Adrenal gland (tissue), 12 donors: ENCODE data around the gene LAG3. TPM values are rescaled to one million over a fixed set of nuclear protein-coding genes. Genes with fewer than 3 reads are reported as not detected.

Source experiments
- DNase-seq, 7 donors: peaks; one replicate each; pipeline ENCODE4 v3.0.0-alpha.2; 2019 to 2020
- H3K27ac ChIP-seq, 5 donors: fragments of 200-600 bp; sonication (generic) in 4 of 5; 1 replicate in 3 of 5; 2 replicates in 2 of 5; pipeline versions ENCODE4 v1.5.1 to v1.8.0; 2016 to 2020; ENCODE audit warnings: mild to moderate bottlenecking in 1 of 5
- H3K27me3 ChIP-seq: fragments of 200-600 bp; 2 replicates; pipeline ENCODE4 v1.8.0; 2021
- H3K36me3 ChIP-seq, 2 donors: fragments of 200-600 bp; replicated peaks in 1 of 2; 1 replicate in 1 of 2; 2 replicates in 1 of 2; pipeline versions ENCODE4 v1.5.1 to v1.8.0; 2018 to 2022
- H3K4me1 ChIP-seq, 2 donors: fragments of 200-600 bp; replicated peaks in 1 of 2; 1 replicate in 1 of 2; 2 replicates in 1 of 2; pipeline versions ENCODE4 v1.5.1 to v1.8.0; 2018 to 2021
- H3K4me3 ChIP-seq, 4 donors: fragments of 200-600 bp; sonication (generic) in 3 of 4; one replicate each; pipeline ENCODE4 v1.5.1; 2016 to 2018
- H3K9me3 ChIP-seq, 3 donors: fragments of 200-600 bp; sonication (generic) in 1 of 3; replicated peaks in 1 of 3; 1 replicate in 2 of 3; 2 replicates in 1 of 3; pipeline versions ENCODE4 v1.5.1 to v1.8.0; 2016 to 2021
- CTCF ChIP-seq, 6 experiments: fragments of 450-650 bp in 4 of 6; fragments of 200-600 bp in 2 of 6; sonication (generic) in 1 of 6; IDR thresholded peaks; 1 replicate in 5 of 6; 2 replicates in 1 of 6; pipeline versions ENCODE4 v1.5.1 to v1.8.0; 2016 to 2021; ENCODE audit warnings: antibody characterized with exemption in 6 of 6, mild to moderate bottlenecking in 2 of 6, moderate library complexity in 1 of 6
- POLR2A ChIP-seq, 2 donors: fragments of 450-650 bp; IDR thresholded peaks; one replicate each; pipeline ENCODE4 v1.6.1; 2017; ENCODE audit warnings: antibody characterized with exemption in 2 of 2, mild to moderate bottlenecking in 2 of 2, moderate library complexity in 1 of 2
- WGBS, 4 donors: extraction: QIAGEN DNeasy Blood & Tissue Kit in 2 of 4; methylation state at CpG; one replicate each; pipeline versions ENCODE4 v1.1.5 to v1.1.7; 2013 to 2017; 5-methylcytosine and 5-hydroxymethylcytosine counted together
- intact Hi-C, 2 donors: fragments of 100-400 bp; cut with DNase I; formaldehyde crosslinking; loops; one replicate each; pipeline versions ENCODE4 v1.14.1 to v1.15.0; 2022 to 2023
- polyA plus RNA-seq, 3 donors: library from polyadenylated mRNA; stranded (reverse); fragments of 200-250 nt in 2 of 3; fragments of 350-450 nt in 1 of 3; fragmentation: Illumina TruSeq in 1 of 3; extraction: RNeasy Lipid Tissue Mini Kit (QIAGEN cat#74804) in 1 of 3; gene quantifications; one replicate each; pipeline ENCODE4 v1.2.3, GENCODE V29; 2013 to 2014
- total RNA-seq, 9 donors: library from RNA; depleted of rRNA in 4 of 9; stranded (reverse); fragments of >200 nt in 4 of 9; fragments of 120-200 nt in 1 of 9; fragmentation: NEBNext Ultra II Directional in 1 of 9; extraction: Animal tissue kit (Norgen Biotek cat#: 25700) in 1 of 9; gene quantifications; one replicate each; pipeline versions ENCODE4 v1.1.0 to v1.2.4, GENCODE V29; 2013 to 2023
- donor health status: healthy with polysubstance abuse.
- donor health status: Bipolar disorder and iron deficiency.
- donor health status: DM: yes; HTN: yes; CAD: no.
- donor health status: DM: no; HTN: no; CAD: no.
- donor health status: DM: no; HTN: no; CAD: no.
- donor health status: DM: yes; HTN: yes; CAD: no.

Gene LAG3
- total and polyA plus RNA-seq, 12 donors: 0.11 to 4.3 (median 0.71) TPM; not detected in 2

GRCh38 chr12:6807170-6807569, 34.9 kb downstream of the LAG3 start:
- Histone ChIP-seq H3K4me3 (no peak overlapping the region), H3K9me3 (no peaks in the 10 kb centered on the region), H3K27me3 (peaks cover 3% of the 10 kb centered on the region), H3K27ac (no peak overlapping the region), H3K4me1 (no peaks in the 10 kb centered on the region), H3K36me3 (no peaks in the 10 kb centered on the region)
- 25 to 67% (median 37%) methylated on average over 1 of the region's 1 CpG for WGBS, 4 donors
- intact Hi-C loops: no loop called here
- TF ChIP-seq CTCF (IDR thresholded peaks at IDR 0.05) (no peak), POLR2A (IDR thresholded peaks at IDR 0.05) (no peak)
- DNase-seq: no peak

- DNase-seq: no peak
- Histone ChIP-seq H3K36me3 (no peaks in the 10 kb centered on the region), H3K27me3 (peaks cover 13% of the 10 kb centered on the region), H3K4me1 (no peaks in the 10 kb centered on the region), H3K9me3 (no peaks in the 10 kb centered on the region), H3K27ac (no peak overlapping the region), H3K4me3 (no peak overlapping the region)
- no peak for TF ChIP-seq POLR2A (IDR thresholded peaks at IDR 0.05)
- TF ChIP-seq CTCF (IDR thresholded peaks at IDR 0.05): no peak
- WGBS, 4 donors: 73 to 82% (median 76%) methylated on average over 8 to 10 of the region's 10 CpGs
- intact Hi-C loops: no loop called here
These were observed 36.7 kb downstream of the LAG3 start for GRCh38 chr12:6809056-6809455.

- TF ChIP-seq CTCF (IDR thresholded peaks at IDR 0.05) (no peak), POLR2A (IDR thresholded peaks at IDR 0.05) (no peak)
- Histone ChIP-seq H3K36me3 (no peaks in the 10 kb centered on the region), H3K4me3 (no peak overlapping the region), H3K9me3 (no peaks in the 10 kb centered on the region), H3K4me1 (no peaks in the 10 kb centered on the region), H3K27ac (no peak overlapping the region), H3K27me3 (peaks cover 17% of the 10 kb centered on the region)
- DNase-seq: no peak
- intact Hi-C loops: no loop called here
- WGBS, 4 donors: 78 to 88% (median 83%) methylated on average over 1 of the region's 1 CpG
These were observed 38.4 kb downstream of the LAG3 start for GRCh38 chr12:6810758-6811157.

GRCh38 chr12:6813363-6813762, 41.0 kb downstream of the LAG3 start:
- no peak for DNase-seq
- H3K36me3 ChIP-seq: no peaks in the 10 kb centered on the region

More at GRCh38 chr12:6813363-6813762, 41.0 kb downstream of the LAG3 start:
- Histone ChIP-seq H3K27me3 (peaks cover 17% of the 10 kb centered on the region), H3K4me1 (no peaks in the 10 kb centered on the region), H3K9me3 (no peaks in the 10 kb centered on the region), H3K27ac (no peak overlapping the region), H3K4me3 (no peak overlapping the region)
- intact Hi-C loops: no loop called here
- TF ChIP-seq CTCF (IDR thresholded peaks at IDR 0.05): no peak
- no peak for TF ChIP-seq POLR2A (IDR thresholded peaks at IDR 0.05)
- WGBS, 4 donors: 56 to 67% (median 65%) methylated on average over 4 of the region's 4 CpGs
